Endothelial cell of umbilical vein (primary cell): ENCODE measurements around the gene GPATCH1. TPM values are rescaled to one million over a fixed set of nuclear protein-coding genes. Genes with fewer than 3 reads are reported as not detected.

ENCODE experiments used
- BruUV-seq: library from RNA; stranded (reverse); fragments of 400-500 nt; replicated peaks from 2 replicates; lab custom pipeline; 2021; lab: Mats Ljungman, UMichigan
- CTCF ChIA-PET: fragments of 300-600, 350-600 bp; sonication (Branson Sonifier 250); formaldehyde crosslinking; loops from one replicate; lab custom pipeline; 2021; ENCODE audit warnings: antibody characterized with exemption, inconsistent platforms; lab: Charles Lee
- POLR2A ChIA-PET: fragments of 300-600, 350-600 bp; sonication (Branson Sonifier 250); formaldehyde crosslinking; loops from one replicate; lab custom pipeline; 2021; ENCODE audit warnings: antibody characterized with exemption, inconsistent platforms; lab: Charles Lee
- DNase-seq: peaks from one replicate; pipeline ENCODE4 v3.0.0-alpha.2; 2011; ENCODE audit warnings: low read depth, low spot score
- FAIRE-seq: peaks from 2 replicates; lab custom pipeline; 2011; peaks lifted over from hg19 to GRCh38; lab: Jason Lieb, UNC
- H2AFZ ChIP-seq: 2 replicates; pipeline ENCODE4 v1.6.0; 2012; ENCODE audit warnings: low read depth, low read length, control low read depth, inconsistent platforms
- H3K27ac ChIP-seq: 2 replicates; pipeline ENCODE4 v1.5.1; 2011; ENCODE audit warnings: low read depth, mild to moderate bottlenecking, control low read depth, low read length, moderate library complexity; ENCODE audit not compliant: insufficient read depth
- H3K27me3 ChIP-seq, 2 experiments: 2 replicates each; pipeline versions ENCODE4 v1.6.0 to v1.6.1; 2011; ENCODE audit warnings: low read length in 2 of 2, mixed read lengths in 1 of 2; ENCODE audit not compliant: control insufficient read depth in 2 of 2, insufficient read depth in 2 of 2
- H3K36me3 ChIP-seq, 2 experiments: 2 replicates in 1 of 2; 3 replicates in 1 of 2; pipeline ENCODE4 v1.5.1; 2011; ENCODE audit warnings: low read length in 2 of 2, mild to moderate bottlenecking in 1 of 2, moderate library complexity in 1 of 2; ENCODE audit not compliant: control insufficient read depth in 2 of 2, insufficient read depth in 2 of 2; ENCODE audit errors: extremely low read depth in 1 of 2
- H3K4me1 ChIP-seq: 3 replicates; pipeline ENCODE4 v1.5.1; 2011; ENCODE audit warnings: mild to moderate bottlenecking, low read length; ENCODE audit not compliant: control insufficient read depth, insufficient read depth; ENCODE audit errors: extremely low read depth
- H3K4me2 ChIP-seq: 2 replicates; pipeline ENCODE4 v1.6.1; 2011; ENCODE audit warnings: low read length, control low read depth, mixed read lengths; ENCODE audit not compliant: insufficient read depth
- H3K4me3 ChIP-seq, 3 experiments: fragments of 200-600 bp in 1 of 3; sonication (generic), shearing (Covaris generic) in 1 of 3; replicated peaks in 1 of 3; 2 replicates each; pipeline ENCODE4 v1.5.1; 2011 to 2016; ENCODE audit warnings: control low read depth in 3 of 3, low read length in 3 of 3, mild to moderate bottlenecking in 2 of 3, inconsistent platforms in 1 of 3, low read depth in 1 of 3, moderate library complexity in 1 of 3; ENCODE audit not compliant: insufficient read depth in 1 of 3
- H3K79me2 ChIP-seq: 2 replicates; pipeline ENCODE4 v1.6.0; 2012; ENCODE audit warnings: low read length, inconsistent platforms; ENCODE audit not compliant: control insufficient read depth, insufficient read depth
- H3K9ac ChIP-seq: replicated peaks from 2 replicates; pipeline ENCODE3; 2011; ENCODE audit warnings: low read length, control low read depth; ENCODE audit not compliant: insufficient read depth; ENCODE audit errors: extremely low read depth
- H3K9me1 ChIP-seq: replicated peaks from 3 replicates; pipeline ENCODE4 v1.6.0; 2011; ENCODE audit warnings: mild to moderate bottlenecking, low read length; ENCODE audit not compliant: control insufficient read depth, insufficient read depth; ENCODE audit errors: extremely low read depth
- H3K9me3 ChIP-seq: replicated peaks from 2 replicates; pipeline ENCODE4 v1.5.1; 2012; ENCODE audit warnings: low read length, inconsistent platforms; ENCODE audit not compliant: control insufficient read depth, insufficient read depth
- H4K20me1 ChIP-seq: replicated peaks from 2 replicates; pipeline ENCODE3; 2011; ENCODE audit warnings: mild to moderate bottlenecking, low read length; ENCODE audit not compliant: control insufficient read depth, insufficient read depth; ENCODE audit errors: extremely low read depth
- EZH2 ChIP-seq: IDR thresholded peaks from 2 replicates; pipeline ENCODE4 v1.6.1; 2012; ENCODE audit warnings: borderline replicate concordance, low read depth, mild to moderate bottlenecking, moderate library complexity, low read length, inconsistent platforms; ENCODE audit not compliant: severe bottlenecking
- FOS ChIP-seq: IDR thresholded peaks from 2 replicates; pipeline ENCODE4 v1.6.1; 2011; ENCODE audit warnings: mild to moderate bottlenecking, low read length, moderate library complexity, borderline replicate concordance; ENCODE audit not compliant: insufficient read depth
- GATA2 ChIP-seq: IDR thresholded peaks from 2 replicates; pipeline ENCODE4 v1.7.0; 2011; ENCODE audit warnings: low read depth, mild to moderate bottlenecking, moderate library complexity, mixed read lengths, low read length; ENCODE audit not compliant: insufficient read length, insufficient read depth
- JUN ChIP-seq: IDR thresholded peaks from 2 replicates; pipeline ENCODE4 v1.6.1; 2011; ENCODE audit warnings: borderline replicate concordance, low read depth; ENCODE audit not compliant: insufficient read length, insufficient read depth
- MYC ChIP-seq: IDR thresholded peaks from one replicate; pipeline ENCODE4 v1.6.1; 2011; ENCODE audit warnings: mild to moderate bottlenecking, low read depth, low read length
- POLR2A ChIP-seq: IDR thresholded peaks from 2 replicates; pipeline ENCODE4 v1.6.1; 2012; ENCODE audit warnings: low read depth, mild to moderate bottlenecking, control low read depth, low read length
- POLR2AphosphoS5 ChIP-seq: IDR thresholded peaks from 2 replicates; pipeline ENCODE4 v1.6.1; 2012; ENCODE audit warnings: low read depth, mild to moderate bottlenecking, control low read depth, low read length, moderate library complexity; ENCODE audit not compliant: insufficient read depth
- dilution Hi-C: fragments of 300-500 bp; cut with MboI; formaldehyde crosslinking; loops from one replicate; pipeline ENCODE4 v1.15.0; 2019; ENCODE audit warnings: low sequenced_read_pairs; ENCODE audit not compliant: extremely low pct_ligation_motif_present
- intact Hi-C: fragments of 100-400 bp; cut with micrococcal nuclease; formaldehyde crosslinking; loops from one replicate; pipeline ENCODE4 v1.10.0; 2022
- polyA plus RNA-seq, 4 experiments: library from polyadenylated mRNA; depleted of rRNA in 3 of 4; stranded (reverse) in 3 of 4; unstranded in 1 of 4; fragments of >200 nt; gene quantifications; 2 replicates each; pipeline versions ENCODE4 v1.2.1 to v1.2.3, GENCODE V29; 2011 to 2012; ENCODE audit warnings: missing spikeins in 1 of 4
- total RNA-seq: library from RNA; stranded (reverse); gene quantifications from 2 replicates; pipeline ENCODE4 v1.2.3, GENCODE V29; 2021
- TF ChIP-seq, protein P1 (sequence below), 2 donors: IDR thresholded peaks; 1 replicate in 1 of 2; 2 replicates in 1 of 2; pipeline ENCODE4 v1.5.1; 2011; ENCODE audit warnings: low read length in 2 of 2, mild to moderate bottlenecking in 2 of 2, moderate library complexity in 2 of 2, control low read depth in 1 of 2, inconsistent platforms in 1 of 2, low read depth in 1 of 2; ENCODE audit not compliant: insufficient read depth in 1 of 2; ENCODE audit errors: extremely low read depth in 1 of 2
- TF ChIP-seq, protein P2 (sequence below): IDR thresholded peaks from 2 replicates; pipeline ENCODE4 v1.6.1; 2011; ENCODE audit not compliant: insufficient read depth, insufficient read length

Gene GPATCH1
- total and polyA plus RNA-seq, 2 donors (not counting 3 experiments of a cell fraction or from before 2014, with no cell fraction given) = 4.5 to 9.2 TPM

DNA sequence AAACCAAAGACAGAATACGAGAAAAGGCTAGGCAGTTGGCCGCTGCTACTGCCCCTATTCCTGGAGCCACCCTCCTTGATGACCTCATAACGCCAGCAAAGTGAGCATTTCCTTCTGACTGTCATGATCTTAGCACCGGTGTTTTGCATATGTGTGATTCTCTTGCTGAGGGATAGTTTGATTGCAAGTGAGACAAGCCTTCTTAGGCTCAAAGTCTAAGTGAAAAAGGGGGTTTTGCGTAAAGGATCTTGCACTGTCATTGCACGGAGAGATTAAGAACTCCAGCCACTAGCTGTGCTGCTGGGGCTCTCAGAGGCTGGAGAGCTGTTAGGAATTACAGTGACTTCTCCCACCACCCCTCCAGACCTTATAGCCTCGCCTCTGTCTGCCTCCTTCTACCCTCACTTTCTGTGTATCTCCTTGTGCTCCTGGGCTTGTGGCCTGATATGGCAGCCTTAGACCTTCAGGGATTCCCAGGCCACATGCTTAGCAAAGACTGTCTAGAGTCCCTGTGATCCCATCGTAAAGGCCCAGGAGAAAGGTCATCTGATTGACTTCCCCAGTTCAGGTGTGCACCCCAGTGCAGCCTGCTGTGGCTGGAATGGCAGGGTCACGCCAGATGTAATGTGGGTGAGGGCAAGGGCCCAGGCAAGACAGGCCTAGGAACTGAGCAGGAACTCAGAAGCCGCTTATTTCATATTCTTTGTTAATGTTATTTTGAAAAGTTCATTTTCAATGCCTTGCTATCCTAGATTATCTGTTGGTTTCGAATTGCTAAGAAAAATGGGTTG lies 12.6 kb downstream of the GPATCH1 start:
- Histone ChIP-seq H3K36me3 (peaks cover 9 to 20% of the 10 kb centered on the region in 2 experiments), H2AFZ (no peak overlapping the region), H3K4me1 (no peaks in the 10 kb centered on the region), H3K79me2 (no peaks in the 10 kb centered on the region), H3K4me3 (no peak overlapping the region), H3K27ac (no peak overlapping the region), H3K9ac (no peak overlapping the region), H4K20me1 (no peaks in the 10 kb centered on the region), H3K9me3 (no peaks in the 10 kb centered on the region), H3K9me1 (no peaks in the 10 kb centered on the region), H3K4me2 (no peak overlapping the region), H3K27me3 (no peaks in the 10 kb centered on the region)
- intact Hi-C loops = no loop called here
- POLR2A ChIA-PET = no interaction called here
- FAIRE-seq (no peak), DNase-seq (no peak)
- CTCF ChIA-PET = no interaction called here
- TF ChIP-seq, protein P1, sequence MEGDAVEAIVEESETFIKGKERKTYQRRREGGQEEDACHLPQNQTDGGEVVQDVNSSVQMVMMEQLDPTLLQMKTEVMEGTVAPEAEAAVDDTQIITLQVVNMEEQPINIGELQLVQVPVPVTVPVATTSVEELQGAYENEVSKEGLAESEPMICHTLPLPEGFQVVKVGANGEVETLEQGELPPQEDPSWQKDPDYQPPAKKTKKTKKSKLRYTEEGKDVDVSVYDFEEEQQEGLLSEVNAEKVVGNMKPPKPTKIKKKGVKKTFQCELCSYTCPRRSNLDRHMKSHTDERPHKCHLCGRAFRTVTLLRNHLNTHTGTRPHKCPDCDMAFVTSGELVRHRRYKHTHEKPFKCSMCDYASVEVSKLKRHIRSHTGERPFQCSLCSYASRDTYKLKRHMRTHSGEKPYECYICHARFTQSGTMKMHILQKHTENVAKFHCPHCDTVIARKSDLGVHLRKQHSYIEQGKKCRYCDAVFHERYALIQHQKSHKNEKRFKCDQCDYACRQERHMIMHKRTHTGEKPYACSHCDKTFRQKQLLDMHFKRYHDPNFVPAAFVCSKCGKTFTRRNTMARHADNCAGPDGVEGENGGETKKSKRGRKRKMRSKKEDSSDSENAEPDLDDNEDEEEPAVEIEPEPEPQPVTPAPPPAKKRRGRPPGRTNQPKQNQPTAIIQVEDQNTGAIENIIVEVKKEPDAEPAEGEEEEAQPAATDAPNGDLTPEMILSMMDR (IDR thresholded peaks at IDR 0.05; ENCODE audit: extremely low read depth in 1 of 2, insufficient read depth in 1 of 2, low read depth in 1 of 2, low read length in 2 of 2) = no peak
- TF ChIP-seq GATA2 (no peak), POLR2AphosphoS5 (no peak), JUN (no peak), FOS (no peak), MYC (no peak), POLR2A (no peak), EZH2 (no peak)
- TF ChIP-seq, protein P2, sequence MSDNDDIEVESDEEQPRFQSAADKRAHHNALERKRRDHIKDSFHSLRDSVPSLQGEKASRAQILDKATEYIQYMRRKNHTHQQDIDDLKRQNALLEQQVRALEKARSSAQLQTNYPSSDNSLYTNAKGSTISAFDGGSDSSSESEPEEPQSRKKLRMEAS = no peak
- dilution Hi-C loops = no loop called here
- no TSS peak for BruUV-seq
